Left cardiac atrium (tissue), 4 donors: Measurements from ENCODE around the gene OR52E4. TPM values are rescaled to one million over a fixed set of nuclear protein-coding genes. Genes with fewer than 3 reads are reported as not detected.

ENCODE experiments used
- ATAC-seq, 2 donors: fragments of 200-7000 bp; cut with Tn5 transposase; one replicate each; pipeline ENCODE4 v1.9.1; 2020; ENCODE audit warnings: mild to moderate bottlenecking in 2 of 2, moderate library complexity in 2 of 2
- DNase-seq: peaks from one replicate; pipeline ENCODE4 v3.0.0-alpha.2; 2020
- intact Hi-C, 2 donors: fragments of 100-400 bp; cut with DNase I; formaldehyde crosslinking; loops; one replicate each; pipeline versions ENCODE4 v1.14.1 to v1.15.1; 2022 to 2023
- total RNA-seq, 2 donors: library from RNA; stranded (reverse); fragmentation: NEBNext Ultra II Directional; extraction: Animal tissue kit (Norgen Biotek cat#: 25700); gene quantifications; one replicate each; pipeline ENCODE4 v1.2.1, GENCODE V29; 2021
- donor health status: DM: no; HTN: yes; CAD: no.
- donor health status: DM: no; HTN: yes; CAD: no; lungs with severe emphysema.
- donor health status: DM: yes; HTN: yes; CAD: no.
- donor health status: Dilated cardiomyopathy.

The OR52E4 gene
- total RNA-seq, 2 donors from 2014 or later, result not detected

GRCh38 chr11:5923794-5924193 is 43.4 kb downstream of the OR52E4 start:
- no peak for ATAC-seq
- intact Hi-C loops, result no loop called here

GRCh38 chr11:5928271-5928670 is 47.8 kb downstream of the OR52E4 start:
- intact Hi-C loops, result no loop called here
- no peak for DNase-seq
- no peak for ATAC-seq

More at GRCh38 chr11:5923794-5924193, 43.4 kb downstream of the OR52E4 start:
- no peak for DNase-seq

GRCh38 chr11:5928811-5929210 is 48.4 kb downstream of the OR52E4 start:
- intact Hi-C loops, result no loop called here
- ATAC-seq (no peak), DNase-seq (no peak)

- DNase-seq, result no peak
- intact Hi-C loops, result no loop called here
- no peak for ATAC-seq
Measured at GRCh38 chr11:5929571-5930368, 49.3 kb downstream of the OR52E4 start.

- ATAC-seq, result no peak
- intact Hi-C loops, result no loop called here
- no peak for DNase-seq
Measured at GRCh38 chr11:5930614-5931013, 50.2 kb downstream of the OR52E4 start.

GRCh38 chr11:5931061-5931460 is 50.6 kb downstream of the OR52E4 start:
- no peak for ATAC-seq
- intact Hi-C loops, result no loop called here
- DNase-seq, result no peak

GRCh38 chr11:5932671-5933070 is 52.2 kb downstream of the OR52E4 start:
- ATAC-seq (no peak), DNase-seq (no peak)
- intact Hi-C loops, result no loop called here

GRCh38 chr11:5933116-5933515 is 52.7 kb downstream of the OR52E4 start:
- intact Hi-C loops, result no loop called here
- DNase-seq, result no peak
- no peak for ATAC-seq

Other genes with a start within 250 kb of the OR52E4 start
- gene TRIM5, start 195.6 kb upstream of the OR52E4 start, total RNA-seq, result 10 to 100 TPM; 14.2 to 14.8 TPM
- gene TRIM22, start 190.8 kb upstream of the OR52E4 start, total RNA-seq, result 10 to 100 TPM; 29.6 to 33.7 TPM
- not detected for gene OR56B1, start 144.2 kb upstream of the OR52E4 start, total RNA-seq
- not detected for gene OR52N4, start 126.4 kb upstream of the OR52E4 start, total RNA-seq
- gene OR52N5, start 97.3 kb upstream of the OR52E4 start, total RNA-seq, result not detected
- gene OR52N1, start 89.4 kb upstream of the OR52E4 start, total RNA-seq, result not detected
- not detected for gene OR52N2, start 71.7 kb upstream of the OR52E4 start, total RNA-seq
- gene OR52E6, start 38.7 kb upstream of the OR52E4 start, total RNA-seq, result not detected
- gene OR52E8, start 22.9 kb upstream of the OR52E4 start, total RNA-seq, result not detected
- gene OR52E5, start 12.6 kb downstream of the OR52E4 start, total RNA-seq, result not detected
- gene OR56A3, start 61.6 kb downstream of the OR52E4 start, total RNA-seq, result not detected
- not detected for gene OR56A5, start 87.9 kb downstream of the OR52E4 start, total RNA-seq
- gene OR52L1, start 106.4 kb downstream of the OR52E4 start, total RNA-seq, result not detected
- gene OR56A4, start 126.3 kb downstream of the OR52E4 start, total RNA-seq, result not detected
- not detected for gene OR56A1, start 150.1 kb downstream of the OR52E4 start, total RNA-seq
- not detected for gene OR56B4, start 227.1 kb downstream of the OR52E4 start, total RNA-seq